CD14-positive monocyte (primary cell): ENCODE data around the gene CELSR1. TPM values are rescaled to one million over a fixed set of nuclear protein-coding genes. Genes with fewer than 3 reads are reported as not detected.

Experiments
- DNase-seq, 3 donors: peaks; one replicate each; pipeline ENCODE4 v3.0.0-alpha.2; 2011 to 2022
- H2AFZ ChIP-seq: 2 replicates; pipeline ENCODE4 v1.6.0; 2012; ENCODE audit warnings: mild to moderate bottlenecking, low read depth, low read length, inconsistent platforms; ENCODE audit not compliant: insufficient read depth, poor library complexity, severe bottlenecking
- H3K27ac ChIP-seq, 2 donors: 1 replicate in 1 of 2; 2 replicates in 1 of 2; pipeline ENCODE4 v1.5.1; 2012 to 2013; ENCODE audit warnings: low read length in 2 of 2, control low read depth in 1 of 2, inconsistent platforms in 1 of 2, low read depth in 1 of 2, mild to moderate bottlenecking in 1 of 2
- H3K27me3 ChIP-seq, 2 donors: one replicate each; pipeline versions ENCODE4 v1.6.0 to v1.6.1; 2011 to 2013; ENCODE audit warnings: low read length in 2 of 2; ENCODE audit not compliant: control insufficient read depth in 2 of 2, insufficient read depth in 2 of 2
- H3K36me3 ChIP-seq, 2 donors: replicated peaks in 1 of 2; 1 replicate in 1 of 2; 2 replicates in 1 of 2; pipeline versions ENCODE4 v1.5.1 to v1.6.1; 2012 to 2013; ENCODE audit warnings: low read length in 2 of 2, control low read depth in 1 of 2, inconsistent platforms in 1 of 2, mild to moderate bottlenecking in 1 of 2; ENCODE audit not compliant: insufficient read depth in 2 of 2, control insufficient read depth in 1 of 2
- H3K4me1 ChIP-seq, 2 donors: 1 replicate in 1 of 2; 2 replicates in 1 of 2; pipeline versions ENCODE4 v1.5.1 to v1.6.1; 2012 to 2013; ENCODE audit warnings: low read length in 2 of 2, control low read depth in 1 of 2, inconsistent platforms in 1 of 2, mild to moderate bottlenecking in 1 of 2, moderate library complexity in 1 of 2; ENCODE audit not compliant: insufficient read depth in 2 of 2, control insufficient read depth in 1 of 2
- H3K4me2 ChIP-seq: replicated peaks from 2 replicates; pipeline ENCODE3; 2012; ENCODE audit warnings: low read length, moderate library complexity, mild to moderate bottlenecking; ENCODE audit not compliant: poor library complexity, severe bottlenecking; ENCODE audit errors: extremely low read depth
- H3K4me3 ChIP-seq, 3 experiments: fragments of 200-600 bp in 1 of 3; sonication (generic) in 1 of 3; replicated peaks in 1 of 3; 1 replicate in 2 of 3; 2 replicates in 1 of 3; pipeline ENCODE4 v1.5.1; 2011 to 2013; ENCODE audit warnings: low read length in 3 of 3, mild to moderate bottlenecking in 3 of 3, control low read depth in 2 of 3, low read depth in 2 of 3, inconsistent platforms in 1 of 3, moderate library complexity in 1 of 3
- H3K79me2 ChIP-seq: 2 replicates; pipeline ENCODE4 v1.6.0; 2012; ENCODE audit warnings: mild to moderate bottlenecking, control low read depth, inconsistent platforms, low read length, moderate library complexity; ENCODE audit not compliant: insufficient read depth
- H3K9ac ChIP-seq: 2 replicates; pipeline ENCODE4 v1.6.0; 2017; ENCODE audit warnings: low read length, mild to moderate bottlenecking; ENCODE audit not compliant: insufficient read depth, poor library complexity, severe bottlenecking
- H3K9me3 ChIP-seq, 2 donors: replicated peaks in 1 of 2; 1 replicate in 1 of 2; 2 replicates in 1 of 2; pipeline versions ENCODE4 v1.5.1 to v1.6.1; 2012 to 2013; ENCODE audit warnings: low read length in 2 of 2, control low read depth in 1 of 2; ENCODE audit not compliant: control insufficient read depth in 1 of 2, insufficient read depth in 1 of 2
- H4K20me1 ChIP-seq: 2 replicates; pipeline ENCODE4 v1.6.0; 2012; ENCODE audit warnings: mild to moderate bottlenecking, low read length, control low read depth, moderate library complexity; ENCODE audit not compliant: insufficient read depth
- H3K27ac Mint-ChIP-seq, 7 donors: one replicate each; pipeline ENCODE4 v1.8.0; 2020; ENCODE audit warnings: mild to moderate bottlenecking in 7 of 7, mixed read lengths in 7 of 7, moderate library complexity in 6 of 7, inconsistent platforms in 2 of 7
- H3K27me3 Mint-ChIP-seq, 3 donors: one replicate each; pipeline ENCODE4 v1.8.0; 2021 to 2022; ENCODE audit warnings: low read depth in 3 of 3, mild to moderate bottlenecking in 3 of 3, mixed read lengths in 3 of 3, moderate library complexity in 3 of 3, inconsistent platforms in 1 of 3
- H3K36me3 Mint-ChIP-seq, 2 donors: one replicate each; pipeline ENCODE4 v1.8.0; 2020; ENCODE audit warnings: mixed read lengths in 2 of 2, inconsistent platforms in 1 of 2, mild to moderate bottlenecking in 1 of 2
- H3K4me1 Mint-ChIP-seq: one replicate; pipeline ENCODE4 v1.8.0; 2020; ENCODE audit warnings: mild to moderate bottlenecking, mixed read lengths
- H3K4me3 Mint-ChIP-seq, 2 donors: one replicate each; pipeline ENCODE4 v1.8.0; 2020; ENCODE audit warnings: mild to moderate bottlenecking in 2 of 2, mixed read lengths in 2 of 2, moderate library complexity in 1 of 2
- H3K9me3 Mint-ChIP-seq, 7 donors: one replicate each; pipeline ENCODE4 v1.8.0; 2020 to 2022; ENCODE audit warnings: mixed read lengths in 7 of 7, mild to moderate bottlenecking in 6 of 7, moderate library complexity in 6 of 7, inconsistent platforms in 2 of 7
- CTCF ChIP-seq: fragments of 200-600 bp; IDR thresholded peaks from one replicate; pipeline ENCODE4 v1.8.0; 2022; ENCODE audit warnings: antibody characterized with exemption, mild to moderate bottlenecking
- WGBS: methylation state at CpG from one replicate; pipeline ENCODE4 v1.1.5; 2013; ENCODE audit warnings: missing lambda C conversion rate; ENCODE audit not compliant: insufficient coverage; 5-methylcytosine and 5-hydroxymethylcytosine counted together
- intact Hi-C, 2 donors: fragments of 100-400 bp; cut with micrococcal nuclease; formaldehyde crosslinking; loops; one replicate each; pipeline versions ENCODE4 v1.15.0 to v1.15.1; 2023
- polyA plus RNA-seq, 3 donors: library from polyadenylated mRNA; depleted of rRNA in 1 of 3; unstranded in 2 of 3; stranded (reverse) in 1 of 3; fragments of 300-500 nt in 2 of 3; fragments of >200 nt in 1 of 3; fragmentation: Illumina TruSeq in 2 of 3; gene quantifications; 1 replicate in 2 of 3; 2 replicates in 1 of 3; pipeline ENCODE4 v1.2.3, GENCODE V29; 2012 to 2021

The CELSR1 gene
- polyA plus RNA-seq, 3 donors: 0.16 TPM; not detected in 2

DNA sequence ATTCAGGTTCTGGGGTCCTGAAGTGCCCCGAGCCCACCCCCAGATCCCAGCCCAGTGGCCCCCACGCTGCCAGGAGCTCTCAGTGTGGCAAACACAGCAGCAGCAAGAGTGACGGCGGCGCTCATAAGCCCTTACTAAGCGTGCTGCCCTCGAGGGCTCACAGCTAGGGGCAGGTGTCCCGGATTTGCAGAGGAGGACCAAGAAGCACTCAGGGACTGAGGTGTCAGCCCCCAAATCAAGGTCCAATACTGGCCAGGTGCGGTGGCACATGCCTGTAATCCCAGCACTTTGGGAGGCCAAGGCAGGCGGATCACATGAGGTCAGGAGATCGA lies 25.4 kb downstream of the CELSR1 start:
- 89% methylated on average over 11 of the region's 11 CpGs for WGBS
- DNase-seq: no peak

DNA sequence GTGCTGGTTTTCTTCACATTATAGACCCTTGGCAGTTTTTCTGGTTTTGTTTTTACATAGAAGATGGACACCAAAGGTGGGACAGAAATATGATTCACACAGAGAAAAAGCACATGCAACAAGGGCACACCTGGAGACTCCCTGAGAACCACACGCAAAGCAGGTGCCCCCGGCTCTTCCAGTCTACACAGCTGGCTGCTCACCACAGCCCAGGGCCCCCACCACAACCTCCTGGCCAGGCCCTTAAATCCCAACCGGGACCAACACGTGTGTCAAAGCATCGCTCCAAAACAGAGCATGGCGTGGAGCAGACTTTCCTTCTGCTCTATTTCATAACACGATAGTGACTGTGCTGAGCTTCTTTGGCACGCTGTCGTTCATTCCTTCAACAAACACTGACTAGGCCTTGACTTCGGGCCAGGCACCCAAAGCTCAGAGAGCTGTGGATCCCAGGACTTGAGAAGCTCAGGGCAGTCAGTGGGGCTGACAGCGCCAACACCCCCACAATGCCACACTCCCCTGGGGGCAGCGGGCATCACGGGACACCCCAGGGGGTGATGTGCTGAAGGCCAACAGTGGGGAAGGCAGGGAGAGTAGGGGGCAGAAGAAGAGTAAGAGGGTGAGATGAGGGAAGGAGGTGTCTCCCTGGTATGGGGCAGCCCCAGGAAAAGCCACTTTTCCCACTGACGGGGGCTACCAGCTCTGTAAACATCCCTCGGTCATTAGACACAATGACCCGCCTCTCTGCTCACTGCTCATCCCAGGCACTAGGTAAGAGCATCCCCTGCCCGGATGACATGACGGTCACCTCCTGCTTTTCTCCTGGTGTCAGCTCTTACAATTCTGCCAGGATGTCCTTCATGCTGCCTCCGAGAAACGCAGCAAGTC lies 26.0 kb downstream of the CELSR1 start:
- Mint-ChIP-seq H3K36me3 (no peaks in the 10 kb centered on the region), H3K27me3 (peaks cover 5 to 14% (median 8%) of the 10 kb centered on the region in 3 donors), H3K4me3 (no peak overlapping the region), H3K27ac (no peak overlapping the region), H3K9me3 (no peaks in the 10 kb centered on the region), H3K4me1 (no peaks in the 10 kb centered on the region)
- no peak overlapping the region for H3K4me2 ChIP-seq
- H2AFZ ChIP-seq: no peak overlapping the region
- no peak overlapping the region for H3K27ac ChIP-seq
- whole genome bisulfite sequencing: 94% methylated on average over 16 of the region's 20 CpGs
- H3K4me3 ChIP-seq: no peak overlapping the region
- H3K4me1 ChIP-seq: peaks cover 0 to 6% of the 10 kb centered on the region in 2 donors
- H4K20me1 ChIP-seq: no peaks in the 10 kb centered on the region
- peaks cover 0 to 2% of the 10 kb centered on the region in 2 donors for H3K27me3 ChIP-seq
- no peak for DNase-seq
- TF ChIP-seq CTCF: no peak
- intact Hi-C loops: no loop called here
- no peak overlapping the region for H3K9ac ChIP-seq
- H3K79me2 ChIP-seq: no peaks in the 10 kb centered on the region
- H3K36me3 ChIP-seq: no peaks in the 10 kb centered on the region
- no peaks in the 10 kb centered on the region for H3K9me3 ChIP-seq

More for the DNA sequence above, 25.4 kb downstream of the CELSR1 start:
- H3K27me3 Mint-ChIP-seq: peaks cover 7 to 12% (median 8%) of the 10 kb centered on the region in 3 donors
- Histone ChIP-seq H4K20me1 (no peaks in the 10 kb centered on the region), H3K4me3 (no peak overlapping the region), H2AFZ (no peak overlapping the region), H3K27ac (no peak overlapping the region), H3K27me3 (peaks cover 0 to 2% of the 10 kb centered on the region in 2 donors), H3K36me3 (no peaks in the 10 kb centered on the region), H3K9me3 (no peaks in the 10 kb centered on the region), H3K4me2 (no peak overlapping the region), H3K79me2 (no peaks in the 10 kb centered on the region), H3K4me1 (peaks cover 0 to 6% of the 10 kb centered on the region in 2 donors), H3K9ac (no peak overlapping the region)
- H3K4me1 Mint-ChIP-seq: no peaks in the 10 kb centered on the region
- no peaks in the 10 kb centered on the region for H3K36me3 Mint-ChIP-seq
- intact Hi-C loops: no loop called here
- no peaks in the 10 kb centered on the region for H3K9me3 Mint-ChIP-seq
- no peak overlapping the region for H3K4me3 Mint-ChIP-seq
- TF ChIP-seq CTCF: no peak
- no peak overlapping the region for H3K27ac Mint-ChIP-seq
